ENCODE results near the gene ENSA. TPM values are rescaled to one million over a fixed set of nuclear protein-coding genes. Genes with fewer than 3 reads are reported as not detected.
"Not testable (repeated sequence)": the region's sequence is repeated elsewhere in the genome, so short reads cannot be mapped to it uniquely, and the experiment has no call there.

The ENSA gene
- total RNA-seq, 1 experiment from 2014 or later: 116 TPM

DNA sequence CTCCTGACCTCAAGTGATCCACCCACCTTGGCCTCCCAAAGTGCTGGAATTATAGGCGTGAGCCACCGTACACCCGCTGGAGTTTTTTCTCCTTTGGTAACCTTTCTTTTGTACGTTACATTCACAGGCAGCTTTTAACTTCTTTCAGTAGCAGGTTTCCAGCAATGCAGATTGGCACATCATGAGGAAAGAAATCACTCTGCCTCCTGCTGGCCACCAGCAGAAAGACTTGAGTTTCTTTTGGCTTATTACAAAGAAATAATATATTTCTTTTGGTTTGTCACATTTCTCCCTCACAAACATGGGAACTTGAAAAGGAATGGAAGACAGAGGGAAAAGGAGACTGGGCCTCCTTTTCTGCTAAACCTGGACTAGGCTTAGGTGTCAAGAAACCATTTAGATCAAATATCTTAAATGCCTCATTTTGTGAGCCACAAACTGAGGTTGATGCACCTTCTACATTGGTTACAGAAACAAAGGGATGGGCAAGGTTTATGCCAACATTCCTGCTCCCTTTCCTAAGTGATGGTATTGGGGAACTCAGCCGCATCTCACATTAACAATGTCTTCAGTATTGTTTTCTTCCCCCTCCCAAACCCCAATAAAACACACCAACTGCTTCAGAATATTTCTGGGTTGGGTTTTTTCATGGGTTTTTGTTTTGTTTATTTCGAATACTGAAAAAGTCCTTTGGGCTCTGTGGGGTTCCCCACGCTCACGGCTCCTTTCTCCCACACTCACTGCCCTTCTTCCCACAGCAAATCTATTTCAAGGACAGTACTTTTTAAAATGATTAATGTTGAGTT lies 7.7 kb downstream of the ENSA start:
- DNase-seq (ENCODE audit: low read depth): peak; percentile 69

DNA sequence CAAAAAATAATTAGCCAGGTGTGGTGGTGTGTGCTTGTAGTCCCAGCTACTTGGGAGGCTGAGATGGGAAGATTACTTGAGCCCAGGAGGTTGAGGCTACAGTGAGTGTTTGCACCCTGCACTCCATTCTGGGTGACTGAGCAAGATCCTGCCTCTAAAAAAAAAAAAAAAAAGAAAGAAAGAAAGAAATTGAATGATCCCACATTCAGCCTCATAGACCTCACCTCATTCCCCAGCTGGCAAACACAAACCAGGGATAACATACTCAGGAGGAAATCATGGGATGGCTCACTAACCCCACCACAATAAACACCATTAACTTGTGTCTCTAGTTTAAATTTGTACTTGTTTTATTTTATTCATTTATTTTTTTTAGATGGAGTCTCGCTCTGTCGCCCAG lies 8.5 kb downstream of the ENSA start:
- DNase-seq (ENCODE audit: low read depth): no peak

DNA sequence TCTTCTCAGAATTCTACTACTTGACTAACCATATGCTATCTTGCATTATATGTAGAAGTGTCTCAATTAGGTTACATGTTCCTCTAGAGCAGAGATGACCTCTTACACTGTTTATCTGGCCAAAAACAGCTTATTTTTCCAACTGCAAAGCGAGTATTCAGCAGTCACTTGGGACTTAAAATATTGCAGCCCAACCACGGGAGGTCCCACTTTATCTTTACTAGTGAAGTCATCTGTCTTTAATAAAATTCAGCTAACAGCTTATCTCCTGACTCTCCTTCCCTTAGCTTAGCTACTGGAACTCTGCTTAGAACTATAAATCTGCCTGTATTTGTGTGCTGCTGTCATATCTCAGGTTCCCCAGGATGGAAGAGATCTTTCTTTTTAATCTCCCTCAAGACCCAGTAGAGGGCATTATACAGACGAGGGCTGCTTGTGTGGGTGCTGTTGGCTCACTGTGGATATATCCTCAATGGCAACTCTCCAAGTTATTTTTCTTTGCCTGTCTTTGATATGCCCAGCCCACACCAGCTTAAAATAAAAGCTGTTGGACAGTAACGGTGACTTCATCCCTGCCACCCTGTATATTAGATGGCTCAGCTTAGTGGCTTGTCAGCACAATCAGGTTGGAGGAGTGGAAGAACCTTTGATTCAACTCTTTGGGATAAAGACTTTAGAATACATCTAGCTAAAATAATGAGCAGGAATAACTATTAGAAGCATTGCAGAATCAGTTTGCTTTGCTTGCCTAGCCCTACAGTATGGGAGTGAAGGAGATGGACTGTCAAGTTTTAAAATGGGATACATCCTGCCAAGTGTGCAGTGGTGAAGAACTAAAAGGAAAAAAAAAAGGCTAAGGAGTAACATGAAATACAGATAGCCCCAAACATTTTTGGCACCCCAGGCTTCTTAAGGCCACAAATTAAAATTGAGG lies 9.6 kb downstream of the ENSA start:
- peak; percentile 93 for DNase-seq (ENCODE audit: low read depth)

DNA sequence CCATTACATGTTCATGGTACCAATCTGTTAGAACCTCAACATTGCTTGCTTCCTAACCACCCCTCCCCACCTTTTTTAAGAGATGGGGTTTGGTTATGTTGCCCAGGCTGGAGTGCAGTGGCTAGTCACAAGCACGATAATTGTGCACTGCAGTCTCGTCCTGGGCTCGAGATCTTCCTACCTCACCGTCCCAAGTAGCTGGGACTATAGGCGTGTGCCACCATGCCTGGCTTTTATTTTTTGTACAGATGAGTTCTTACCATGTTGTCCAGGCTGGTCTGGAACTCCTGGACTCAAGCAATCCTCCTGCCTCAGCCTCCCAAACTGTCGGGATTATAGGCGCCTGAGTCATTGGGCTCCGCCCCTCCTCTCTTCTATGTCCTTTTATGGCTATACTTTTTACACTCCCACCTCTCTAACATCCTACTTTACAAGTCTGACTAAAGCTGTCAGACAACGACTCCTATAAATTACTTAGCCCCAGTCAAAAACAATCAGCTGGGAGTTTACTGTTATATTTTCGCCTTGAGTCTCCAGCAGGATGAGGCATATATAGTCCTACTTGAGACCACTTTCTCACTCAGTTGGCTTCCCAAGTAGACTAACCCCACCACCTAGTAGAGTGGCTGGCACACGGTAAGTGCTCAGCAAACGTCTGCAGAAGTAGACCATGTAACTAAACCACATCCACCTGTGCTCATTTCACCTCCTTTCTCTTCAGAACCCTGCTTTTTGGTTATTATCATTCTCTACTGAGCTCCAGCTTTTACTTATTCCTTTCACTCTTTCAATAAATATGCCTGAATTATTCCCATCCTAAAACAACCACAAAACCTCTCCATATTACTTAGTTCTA lies 13.8 kb downstream of the ENSA start:
- DNase-seq (ENCODE audit: low read depth): no peak

DNA sequence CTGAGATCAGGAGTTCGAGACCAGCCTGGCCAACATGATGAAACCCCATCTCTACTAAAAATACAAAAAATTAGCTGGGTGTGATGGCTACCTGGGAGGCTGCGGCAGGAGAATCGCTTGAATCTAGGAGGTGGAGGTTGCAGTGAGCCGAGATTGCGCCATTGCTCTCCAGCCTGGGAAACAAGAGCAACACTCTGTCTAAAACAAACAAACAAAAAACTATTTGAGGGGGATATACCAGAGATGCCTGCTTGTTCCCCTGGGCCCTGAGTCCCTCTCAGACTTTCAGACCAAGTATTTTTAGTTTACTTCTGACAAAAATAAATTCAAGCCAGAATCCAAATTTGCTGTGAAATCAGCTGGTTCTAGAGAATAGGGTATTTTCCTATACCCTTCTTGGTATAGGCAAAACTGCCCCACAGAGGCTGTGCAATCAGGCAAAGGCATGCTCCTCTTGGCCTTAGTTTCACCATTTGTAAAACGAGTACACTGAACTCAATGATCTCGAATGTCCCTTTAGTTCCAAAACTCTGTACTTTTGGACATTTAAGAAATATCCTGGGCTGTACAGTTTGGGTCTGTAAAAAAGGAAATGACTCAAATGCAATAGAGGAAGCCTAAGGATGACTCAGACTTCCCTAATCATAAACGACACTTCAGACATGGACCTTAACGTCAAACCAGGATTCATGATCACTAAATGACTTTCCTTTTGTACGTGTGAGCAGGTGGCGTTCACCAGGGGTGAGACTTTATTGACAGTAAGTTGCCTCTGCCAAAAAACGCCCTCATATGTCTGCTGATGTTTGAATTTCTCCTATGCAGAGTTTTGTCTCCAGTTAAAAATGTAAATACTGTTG lies 16.1 kb downstream of the ENSA start:
- peak; percentile 92 for DNase-seq (ENCODE audit: low read depth)

DNA sequence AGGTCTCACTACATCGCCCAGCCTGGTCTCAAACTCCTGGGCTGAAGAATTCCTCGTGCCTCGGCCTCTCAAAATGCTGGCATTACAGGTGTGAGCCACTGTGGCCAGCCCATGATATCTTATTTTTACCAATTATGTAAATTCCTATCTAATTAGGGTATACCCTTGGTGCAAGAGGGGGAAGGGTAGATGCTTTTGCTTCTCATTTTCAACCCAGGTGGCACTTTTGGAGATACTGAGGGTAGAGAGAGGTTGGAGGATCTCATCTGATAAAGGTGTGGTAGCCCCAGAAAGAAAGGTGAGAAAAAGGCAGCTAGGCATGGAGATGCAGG lies 17.4 kb downstream of the ENSA start:
- no peak for DNase-seq (ENCODE audit: low read depth)

DNA sequence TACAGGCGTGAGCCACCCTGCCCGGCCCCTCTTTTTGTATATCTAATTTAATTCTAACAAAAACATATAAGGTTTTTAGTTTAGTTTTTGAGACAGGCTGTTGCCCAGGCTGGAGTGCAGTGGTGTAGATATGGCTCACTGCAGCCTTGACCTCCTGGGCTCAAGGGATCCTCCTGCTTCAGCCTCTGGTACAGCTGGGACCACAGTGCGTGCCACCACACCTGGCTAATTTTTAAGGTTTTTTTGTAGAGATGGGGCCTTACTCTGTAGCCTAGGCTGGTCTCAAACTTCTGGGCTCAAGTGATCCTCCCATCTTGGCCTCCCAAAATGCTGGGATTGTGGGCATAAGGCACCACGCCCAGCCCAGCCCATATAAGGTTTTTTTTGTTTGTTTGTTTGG lies 18.8 kb downstream of the ENSA start:
- DNase-seq (ENCODE audit: low read depth): no peak

DNA sequence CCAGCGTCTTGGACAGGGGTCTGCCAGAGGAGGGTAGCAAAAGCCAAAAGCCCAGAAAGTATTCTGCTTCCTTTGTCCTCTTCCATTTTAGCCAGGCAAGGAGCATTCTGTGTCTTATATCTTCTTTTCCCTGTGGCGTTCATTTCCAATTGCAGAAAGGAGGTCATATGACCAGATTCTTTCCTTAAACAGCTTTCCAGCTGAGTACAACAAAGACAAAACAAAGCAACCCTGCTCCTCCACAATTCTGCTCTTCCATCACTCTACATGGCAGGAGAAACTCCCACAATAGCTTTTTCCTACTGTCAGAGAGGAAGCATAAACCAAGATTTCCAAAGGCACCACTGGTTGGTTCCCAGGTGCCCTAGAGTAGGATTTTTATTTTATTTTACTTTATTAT lies 19.7 kb downstream of the ENSA start:
- no peak for DNase-seq (ENCODE audit: low read depth)

DNA sequence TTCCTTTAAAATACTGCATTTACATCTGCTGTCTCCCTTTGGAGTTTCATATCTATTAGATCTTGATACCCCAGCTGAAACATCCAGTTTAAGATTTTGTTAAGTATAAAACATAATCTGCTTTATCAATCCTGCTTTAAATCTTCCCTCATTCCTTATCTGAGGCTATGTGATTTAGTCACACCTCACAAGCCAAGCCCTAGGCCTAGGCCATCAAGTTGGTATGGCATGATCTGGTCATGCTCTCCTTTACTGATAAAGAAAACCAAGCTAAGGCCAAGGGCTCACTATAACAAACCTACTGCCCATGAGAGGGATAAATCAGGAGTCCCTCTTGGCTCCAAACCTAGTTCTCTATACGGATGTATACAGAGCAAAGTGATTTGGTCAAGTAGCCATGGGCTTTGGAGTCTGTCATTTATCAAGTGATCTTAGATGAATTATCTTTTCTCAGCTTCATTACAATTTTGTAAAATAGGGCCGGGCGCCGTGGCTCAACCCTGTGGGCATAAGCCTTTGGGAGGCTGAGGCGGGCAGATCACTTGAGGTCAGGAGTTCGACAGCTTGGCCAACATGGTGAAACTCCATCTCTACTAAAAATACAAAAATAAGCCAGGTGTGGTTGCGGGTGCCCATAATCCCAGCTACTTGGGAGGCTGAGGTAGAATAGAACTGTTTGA lies 22.8 kb downstream of the ENSA start:
- no peak for DNase-seq (ENCODE audit: low read depth)

DNA sequence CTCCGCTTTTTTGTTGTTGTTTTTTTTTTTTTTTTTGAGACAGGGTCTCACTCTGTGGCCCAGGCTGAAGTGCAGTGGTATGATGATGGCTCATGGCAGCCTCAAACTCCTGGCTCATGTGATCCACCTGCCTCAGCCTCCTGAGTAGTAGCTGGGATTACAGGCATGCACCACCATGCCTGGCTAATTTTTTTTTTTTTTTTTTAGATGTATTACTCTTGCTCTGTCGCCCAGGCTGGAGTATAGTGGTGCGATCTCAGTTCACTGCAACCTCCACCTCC lies 24.0 kb downstream of the ENSA start:
- not testable (repeated sequence) for DNase-seq (ENCODE audit: low read depth)

DNA sequence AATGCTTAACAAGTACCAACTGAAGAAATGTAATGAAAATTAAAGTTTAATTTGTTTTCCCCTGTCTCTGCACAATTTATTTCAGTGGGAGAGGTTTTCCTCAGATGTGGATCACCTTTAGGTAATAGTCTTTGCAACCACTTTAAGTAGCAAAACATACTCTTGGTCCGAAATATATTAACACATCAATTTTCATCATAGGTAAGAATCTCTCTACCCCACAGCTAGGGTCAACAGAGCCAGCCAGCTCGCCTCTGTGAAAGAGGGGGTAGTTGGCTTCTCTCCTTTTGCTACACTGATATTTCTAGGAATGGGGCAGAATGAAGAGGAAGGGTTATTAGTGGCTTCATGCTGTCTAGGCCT lies 25.2 kb downstream of the ENSA start:
- DNase-seq (ENCODE audit: low read depth): no peak

DNA sequence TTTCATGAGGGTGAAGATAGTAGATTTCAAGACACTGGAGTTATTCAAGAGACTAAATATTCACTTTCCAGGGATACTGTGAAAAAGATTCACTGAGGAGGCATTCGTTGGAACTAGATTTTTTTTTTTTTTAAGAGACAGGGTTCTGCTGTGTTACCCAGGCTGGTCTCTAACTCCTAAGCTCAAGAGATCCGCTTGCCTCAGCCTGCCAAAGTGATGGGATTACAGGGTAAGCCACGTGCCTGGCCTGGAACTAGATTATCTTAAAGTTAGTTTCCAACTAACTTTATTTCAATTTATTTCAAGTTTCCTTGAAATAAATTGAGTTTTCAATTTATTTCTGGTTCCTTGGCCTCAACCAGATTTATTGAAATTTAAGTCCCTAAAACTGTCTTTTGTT lies 25.7 kb downstream of the ENSA start:
- no peak for DNase-seq (ENCODE audit: low read depth)

DNA sequence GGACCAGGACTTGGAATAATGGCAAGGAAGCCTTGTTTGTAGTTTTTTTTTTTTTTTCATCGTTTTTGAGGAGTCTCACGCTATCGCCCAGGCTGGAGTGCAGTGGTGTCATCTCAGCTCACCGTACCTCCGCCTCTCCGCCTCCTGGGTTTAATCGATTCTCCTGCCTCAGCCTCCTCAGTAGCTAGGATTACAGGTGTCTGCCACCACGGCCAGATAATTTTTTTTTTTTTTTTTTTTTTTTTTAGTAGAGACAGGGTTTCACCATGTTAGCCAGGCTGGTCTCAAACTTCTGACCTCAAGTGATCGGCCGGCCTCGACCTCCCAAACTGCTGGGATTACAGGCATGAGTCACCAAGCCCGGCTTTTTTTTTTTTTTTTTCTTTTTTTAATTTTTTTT lies 27.0 kb downstream of the ENSA start:
- not testable (repeated sequence) for DNase-seq (ENCODE audit: low read depth)

DNA sequence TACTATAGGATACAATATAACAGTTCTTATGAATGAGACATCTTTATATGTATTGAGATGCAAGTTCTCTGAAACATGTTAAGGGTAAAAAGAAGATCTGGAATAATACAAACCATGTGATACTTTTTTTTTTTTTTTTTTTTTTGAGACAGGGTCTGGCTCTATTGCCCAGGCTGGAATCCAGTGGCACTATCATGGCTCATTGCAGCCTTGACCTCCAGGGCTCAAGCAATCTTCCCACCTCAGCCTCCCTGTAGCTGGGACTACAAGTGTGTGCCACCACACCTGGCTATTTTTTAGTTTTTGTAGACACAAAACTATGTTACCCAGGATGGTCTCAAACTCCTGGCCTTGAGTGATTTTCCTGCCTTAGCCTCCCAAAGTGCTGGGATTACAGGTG lies 27.9 kb downstream of the ENSA start:
- DNase-seq (ENCODE audit: low read depth): no peak

DNA sequence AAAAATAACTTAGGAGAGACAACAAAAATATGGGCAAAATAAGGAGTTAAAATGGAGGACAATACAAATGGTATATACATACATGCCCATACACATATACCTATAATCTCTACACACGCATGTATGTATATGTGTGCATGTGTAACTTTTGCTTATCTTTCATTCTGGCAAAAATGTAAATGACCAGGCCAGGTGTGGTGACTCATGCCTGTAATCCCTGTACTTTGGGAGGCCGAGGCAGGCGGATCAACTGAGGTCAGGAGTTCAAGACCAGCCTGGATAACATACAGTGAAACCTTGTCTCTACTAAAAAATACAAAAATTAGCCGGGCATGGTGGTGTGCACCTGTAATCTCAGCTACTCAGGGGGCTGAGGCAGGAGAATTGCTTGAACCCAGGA lies 31.1 kb downstream of the ENSA start:
- DNase-seq (ENCODE audit: low read depth): not testable (repeated sequence)

DNA sequence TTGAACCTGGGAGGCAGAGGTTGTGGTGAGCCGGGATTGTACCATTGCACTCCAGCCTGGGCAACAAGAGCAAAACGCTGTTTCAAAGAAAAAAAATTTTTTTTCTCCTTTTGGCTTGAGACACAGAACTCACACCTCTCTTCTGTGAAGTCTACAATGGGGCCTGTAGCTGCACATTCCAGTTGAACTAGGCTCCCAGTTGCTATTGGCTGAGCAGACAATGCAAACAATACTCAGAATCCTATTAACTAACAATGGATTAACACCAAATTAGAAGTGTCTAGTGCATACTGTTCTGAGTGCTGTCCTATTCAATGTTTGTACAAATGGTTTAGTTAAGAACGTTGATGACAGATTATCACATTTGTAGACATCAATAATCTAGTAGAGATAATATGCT lies 32.4 kb downstream of the ENSA start:
- no peak for DNase-seq (ENCODE audit: low read depth)

DNA sequence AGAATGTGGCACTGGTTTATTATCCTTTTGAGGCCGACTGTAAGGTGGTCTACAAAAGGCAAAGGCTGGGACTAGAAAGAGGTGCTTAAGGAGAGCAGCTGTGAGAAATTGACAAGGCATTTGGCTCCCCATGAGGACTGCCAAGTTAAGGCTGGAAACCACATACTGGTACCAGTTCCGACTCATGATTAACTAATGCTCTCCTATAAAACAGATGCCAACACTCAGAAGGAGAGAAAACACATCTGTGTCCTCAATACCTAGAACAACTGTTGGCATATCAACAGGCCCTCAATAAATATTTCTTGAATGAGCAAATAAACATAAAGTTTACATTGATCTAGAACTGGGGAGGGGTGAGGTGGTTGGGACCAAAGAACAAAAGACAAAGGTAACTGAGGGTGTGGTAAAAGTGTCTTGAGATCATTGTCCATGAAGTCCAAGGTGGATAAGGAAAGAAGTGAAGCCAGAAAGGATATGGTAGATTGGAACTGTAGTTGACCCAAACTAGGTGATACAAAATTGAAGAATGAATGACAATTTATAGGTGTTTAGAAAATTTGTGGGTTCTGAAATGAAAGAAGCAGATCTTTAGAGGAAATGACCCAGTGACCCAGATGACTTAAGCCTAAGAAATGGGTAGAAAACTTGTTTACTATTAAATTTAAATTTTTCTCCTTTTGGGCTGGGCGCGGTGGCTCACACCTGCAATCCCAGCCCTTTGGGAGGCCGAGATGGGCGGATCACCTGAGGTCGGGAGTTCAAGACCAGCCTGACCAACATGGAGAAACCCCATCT lies 33.1 kb downstream of the ENSA start:
- peak; percentile 82 for DNase-seq (ENCODE audit: low read depth)

DNA sequence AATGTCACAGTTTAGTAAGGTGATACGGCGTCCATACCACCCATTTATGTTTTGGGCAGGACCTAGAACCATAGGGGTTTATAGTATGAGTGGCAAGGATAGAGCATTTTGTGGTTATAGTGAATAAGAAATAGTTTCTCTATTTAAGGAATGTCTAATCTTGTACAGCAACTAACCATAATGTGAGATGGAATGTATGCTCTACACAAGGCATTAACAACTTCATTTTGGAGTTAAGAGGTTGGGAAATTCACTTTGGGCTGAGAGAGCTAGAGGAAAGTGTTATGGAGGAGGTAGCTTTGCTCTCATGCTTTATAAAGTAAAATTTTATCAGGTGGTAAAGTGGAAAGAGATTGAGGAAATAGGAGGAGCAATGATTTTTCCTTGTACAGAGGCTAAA lies 47.0 kb downstream of the ENSA start:
- DNase-seq (ENCODE audit: low read depth): no peak

DNA sequence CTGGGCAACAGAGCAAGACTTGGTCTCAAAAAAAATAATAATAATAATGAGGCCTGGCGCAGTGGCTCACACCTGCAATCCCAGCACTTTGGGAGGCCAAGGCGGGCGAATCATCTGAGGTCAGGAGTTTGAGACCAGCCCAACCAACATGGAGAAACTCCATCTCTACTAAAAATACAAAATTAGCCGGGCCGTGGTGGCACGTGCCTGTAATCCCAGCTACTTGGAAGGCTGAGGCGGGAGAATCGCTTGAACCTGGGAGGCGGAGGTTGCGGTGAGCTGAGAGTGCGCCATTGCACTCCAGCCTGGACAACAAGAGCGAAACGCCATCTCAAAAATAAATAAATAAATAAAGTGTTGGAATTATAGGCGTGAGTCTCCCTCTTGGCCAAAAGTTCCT lies 47.5 kb downstream of the ENSA start:
- DNase-seq (ENCODE audit: low read depth): not testable (repeated sequence)

DNA sequence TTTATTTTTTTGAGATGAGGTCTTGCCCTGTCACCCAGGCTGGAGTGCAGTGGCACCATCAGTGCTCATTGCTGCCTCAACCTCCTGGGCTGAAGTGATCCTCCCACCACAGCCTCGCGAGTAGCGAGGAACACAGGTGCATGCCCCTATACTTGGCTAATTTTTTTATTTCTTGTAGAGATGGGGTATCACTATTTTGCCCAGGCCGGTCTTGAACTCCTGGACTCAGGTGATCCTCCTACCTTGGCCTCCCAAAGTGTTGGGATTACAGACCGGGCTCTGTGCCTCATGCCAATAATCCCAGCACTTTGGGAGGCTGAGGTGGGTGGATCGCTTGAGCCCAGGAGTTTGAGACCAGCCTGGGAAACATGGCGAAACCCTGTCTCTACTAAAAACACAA lies 48.0 kb downstream of the ENSA start:
- not testable (repeated sequence) for DNase-seq (ENCODE audit: low read depth)
